GM23248 (cell line): ENCODE measurements around the gene POLA2. TPM values are rescaled to one million over a fixed set of nuclear protein-coding genes. Genes with fewer than 3 reads are reported as not detected.

Source experiments
- DNase-seq: peaks from one replicate; pipeline ENCODE4 v3.0.0-alpha.2; 2015
- H2AFZ ChIP-seq: fragments of 200-600 bp; sonication (generic); 2 replicates; pipeline ENCODE4 v1.6.1; 2016; ENCODE audit warnings: antibody characterized with exemption
- H3F3A ChIP-seq: fragments of 200-600 bp; sonication (generic); 2 replicates; pipeline ENCODE4 v1.6.1; 2016; ENCODE audit warnings: mild to moderate bottlenecking, antibody characterized with exemption, mixed run types; ENCODE audit not compliant: insufficient read depth
- H3K27ac ChIP-seq: fragments of 200-600 bp; sonication (generic); 2 replicates; pipeline ENCODE4 v1.5.1; 2016; ENCODE audit warnings: mild to moderate bottlenecking
- H3K27me3 ChIP-seq: fragments of 200-600 bp; sonication (generic); replicated peaks from 2 replicates; pipeline ENCODE4 v1.6.1; 2016; ENCODE audit warnings: mild to moderate bottlenecking; ENCODE audit not compliant: insufficient read depth
- H3K36me3 ChIP-seq: fragments of 200-600 bp; sonication (generic); 2 replicates; pipeline ENCODE4 v1.6.1; 2016; ENCODE audit warnings: low read depth, mild to moderate bottlenecking
- H3K4me1 ChIP-seq: fragments of 200-600 bp; sonication (generic); 2 replicates; pipeline ENCODE4 v1.6.1; 2016; ENCODE audit warnings: mild to moderate bottlenecking; ENCODE audit not compliant: insufficient read depth
- H3K4me2 ChIP-seq: fragments of 200-600 bp; sonication (generic); one replicate; pipeline ENCODE4 v1.6.1; 2016; ENCODE audit warnings: mild to moderate bottlenecking; ENCODE audit not compliant: unreplicated experiment
- H3K4me3 ChIP-seq: fragments of 200-600 bp; sonication (generic); 2 replicates; pipeline ENCODE4 v1.5.1; 2016; ENCODE audit warnings: mild to moderate bottlenecking
- H3K79me2 ChIP-seq: fragments of 200-600 bp; sonication (generic); 2 replicates; pipeline ENCODE4 v1.6.1; 2016; ENCODE audit warnings: mild to moderate bottlenecking; ENCODE audit not compliant: insufficient read depth
- H3K9ac ChIP-seq: fragments of 200-600 bp; sonication (generic); 2 replicates; pipeline ENCODE4 v1.6.1; 2016; ENCODE audit warnings: mild to moderate bottlenecking
- H3K9me2 ChIP-seq: fragments of 200-600 bp; sonication (generic); 2 replicates; pipeline ENCODE4 v1.6.1; 2016; ENCODE audit warnings: mixed run types, mild to moderate bottlenecking, moderate library complexity; ENCODE audit not compliant: insufficient read depth
- H3K9me3 ChIP-seq: fragments of 200-600 bp; sonication (generic); one replicate; pipeline ENCODE4 v1.6.1; 2017; ENCODE audit warnings: low read depth
- H4K20me1 ChIP-seq: fragments of 200-600 bp; sonication (generic); 2 replicates; pipeline ENCODE4 v1.6.0; 2016; ENCODE audit not compliant: insufficient read depth
- EZH2 ChIP-seq: fragments of 200-600 bp; sonication (generic); IDR thresholded peaks from 2 replicates; pipeline ENCODE4 v1.6.1; 2018; ENCODE audit warnings: antibody characterized with exemption, mild to moderate bottlenecking; ENCODE audit not compliant: insufficient read depth, poor library complexity, severe bottlenecking
- EZH2phosphoT487 ChIP-seq: fragments of 200-600 bp; sonication (generic); IDR thresholded peaks from 2 replicates; pipeline ENCODE4 v1.6.1; 2018; ENCODE audit warnings: antibody characterized with exemption, moderate library complexity, mild to moderate bottlenecking, low read depth; ENCODE audit not compliant: insufficient read depth
- WGBS, 2 experiments: methylation state at CpG; one replicate each; pipeline ENCODE4 v1.1.6; 2015 to 2017; ENCODE audit warnings: low lambda C conversion rate in 2 of 2, low coverage in 1 of 2; ENCODE audit errors: missing lambda C conversion rate in 2 of 2; 5-methylcytosine and 5-hydroxymethylcytosine counted together
- in situ Hi-C: fragments of 300-500 bp; cut with MboI; formaldehyde crosslinking; loops from 2 replicates; pipeline ENCODE4 v1.15.0; 2020
- polyA plus RNA-seq: library from polyadenylated mRNA; unstranded; fragments of >200 nt; fragmentation: Nextera tagmentation; extraction: Ambion mirVana; gene quantifications from 2 replicates; pipeline ENCODE4 v1.2.1, GENCODE V29; 2016
- total RNA-seq: library from RNA; depleted of rRNA; stranded (reverse); fragments of >200 nt; shearing (Covaris generic); gene quantifications from 2 replicates; pipeline ENCODE4 v1.2.3, GENCODE V29; 2014

POLA2 gene
- total and polyA plus RNA-seq, 2 experiments from 2014 or later: 8.6 to 8.7 TPM

GRCh38 chr11:65286686-65287085, 24.9 kb downstream of the POLA2 start:
- Histone ChIP-seq H3F3A (peaks cover 24% of the 10 kb centered on the region), H3K9me3 (no peaks in the 10 kb centered on the region), H3K4me3 (no peak overlapping the region), H3K36me3 (peaks cover 5% of the 10 kb centered on the region), H3K9ac (no peak overlapping the region), H4K20me1 (no peaks in the 10 kb centered on the region), H3K9me2 (no peaks in the 10 kb centered on the region), H2AFZ (no peak overlapping the region), H3K27ac (no peak overlapping the region), H3K4me1 (peaks cover 14% of the 10 kb centered on the region), H3K79me2 (no peaks in the 10 kb centered on the region), H3K27me3 (no peaks in the 10 kb centered on the region), H3K4me2 (no peak overlapping the region)
- TF ChIP-seq EZH2phosphoT487 (no peak), EZH2 (no peak)
- 81 to 85% methylated on average over 4 of the region's 4 CpGs for WGBS, 2 experiments
- in situ Hi-C loops: no loop called here
- DNase-seq: no peak

GRCh38 chr11:65287601-65288000, 25.8 kb downstream of the POLA2 start:
- Histone ChIP-seq H3K27ac (no peak overlapping the region), H3K9me3 (no peaks in the 10 kb centered on the region), H3K4me1 (peaks cover 24% of the 10 kb centered on the region), H3K9ac (no peak overlapping the region), H3F3A (peaks cover 28% of the 10 kb centered on the region), H3K9me2 (no peaks in the 10 kb centered on the region), H4K20me1 (no peaks in the 10 kb centered on the region), H3K36me3 (peaks cover 5% of the 10 kb centered on the region; the same call in 1 of the 2 replicates), H3K79me2 (no peaks in the 10 kb centered on the region), H3K4me3 (no peak overlapping the region), H3K4me2 (no peak overlapping the region), H3K27me3 (no peaks in the 10 kb centered on the region), H2AFZ (no peak overlapping the region)
- 92 to 93% methylated on average over 2 of the region's 2 CpGs for WGBS, 2 experiments
- DNase-seq: no peak
- in situ Hi-C loops: no loop called here
- TF ChIP-seq EZH2phosphoT487 (no peak), EZH2 (no peak)

- Histone ChIP-seq H3K27me3 (no peaks in the 10 kb centered on the region), H4K20me1 (no peaks in the 10 kb centered on the region), H3K27ac (no peak overlapping the region), H3K36me3 (peaks cover 5% of the 10 kb centered on the region; the same call in 1 of the 2 replicates), H3K9ac (no peak overlapping the region), H3K4me3 (no peak overlapping the region), H3K9me2 (no peaks in the 10 kb centered on the region), H3K9me3 (no peaks in the 10 kb centered on the region), H3K4me1 (peaks cover 25% of the 10 kb centered on the region), H3F3A (peaks cover 30% of the 10 kb centered on the region), H3K4me2 (no peak overlapping the region), H2AFZ (no peak overlapping the region), H3K79me2 (no peaks in the 10 kb centered on the region)
- TF ChIP-seq EZH2phosphoT487: no peak
- TF ChIP-seq EZH2: no peak
- DNase-seq: no peak
- 53 to 54% methylated on average over 6 of the region's 6 CpGs for WGBS, 2 experiments
- in situ Hi-C loops: no loop called here
Observed at GRCh38 chr11:65288706-65289536, 27.2 kb downstream of the POLA2 start.

DNA sequence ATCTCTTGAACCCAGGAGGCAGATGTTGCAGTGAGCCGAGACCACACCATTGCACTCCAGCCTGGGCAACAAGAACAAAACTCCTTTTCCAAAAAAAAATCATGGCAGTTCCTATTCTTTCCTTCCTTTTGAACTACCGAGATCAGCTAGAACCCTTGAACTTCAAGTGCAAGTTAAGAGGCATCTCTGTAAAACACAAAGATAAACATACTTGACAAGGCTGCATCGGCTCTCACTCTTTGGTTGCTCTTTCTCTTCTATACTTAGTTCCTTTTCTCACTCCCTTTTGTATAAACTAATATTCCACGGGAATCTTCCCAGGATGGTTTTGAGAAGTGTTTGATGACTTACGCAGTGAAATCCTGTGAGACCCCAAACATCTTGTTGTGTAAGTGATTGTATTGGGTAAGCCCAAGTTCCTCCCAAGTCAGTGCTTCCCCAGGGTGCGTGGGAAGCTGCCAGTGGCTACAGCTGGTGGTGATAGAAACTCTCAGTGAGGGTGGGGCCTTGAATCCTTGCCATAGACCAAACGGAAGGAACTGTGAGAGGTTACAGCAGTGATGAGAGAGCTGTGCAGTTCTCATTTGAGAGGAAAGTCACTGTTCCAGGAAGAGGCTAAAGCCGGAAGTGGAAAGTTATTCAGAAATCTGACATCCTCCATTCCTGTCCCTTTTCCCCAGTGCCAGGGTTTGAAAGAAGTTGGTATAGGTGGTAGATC, 28.8 kb downstream of the POLA2 start:
- Histone ChIP-seq H4K20me1 (no peaks in the 10 kb centered on the region), H3K27ac (peak overlapping the region; percentile 97), H3K36me3 (peaks cover 7% of the 10 kb centered on the region; the same call in 1 of the 2 replicates), H3K4me2 (peak overlapping the region; percentile 69), H3K9me2 (no peaks in the 10 kb centered on the region), H3K4me1 (peaks cover 25% of the 10 kb centered on the region), H3K9me3 (no peaks in the 10 kb centered on the region), H3K79me2 (no peaks in the 10 kb centered on the region), H3K4me3 (peak overlapping the region; percentile 65), H2AFZ (0 out of 2 replicates have a peak overlapping the region, but pooled peaks have one; percentile 8), H3K27me3 (no peaks in the 10 kb centered on the region), H3F3A (peaks cover 30% of the 10 kb centered on the region), H3K9ac (peak overlapping the region; percentile 90)
- no peak for TF ChIP-seq EZH2
- TF ChIP-seq EZH2phosphoT487: no peak
- peak; percentile 98 for DNase-seq
- 14% methylated on average over 8 of the region's 8 CpGs for WGBS, 2 experiments
- in situ Hi-C loops: no loop called here
